Neural cell (in vitro differentiated cells): Measurements from ENCODE around the gene CIDEA. TPM values are rescaled to one million over a fixed set of nuclear protein-coding genes. Genes with fewer than 3 reads are reported as not detected.

Source experiments
- H2AFZ ChIP-seq: fragments of 200-600, 300-800 bp; sonication (generic), shearing (Covaris generic); 2 replicates; pipeline ENCODE4 v1.6.0; 2014; ENCODE audit warnings: low read depth, mild to moderate bottlenecking, antibody characterized with exemption, low read length, moderate library complexity
- H3F3A ChIP-seq: fragments of 200-600 bp; shearing (Covaris generic); 2 replicates; pipeline ENCODE4 v1.6.1; 2016; ENCODE audit warnings: mild to moderate bottlenecking, moderate library complexity, mixed read lengths, antibody characterized with exemption, low read length; ENCODE audit not compliant: insufficient read depth, poor library complexity, severe bottlenecking
- H3K27ac ChIP-seq: fragments of 200-600, 300-800 bp; sonication (generic), shearing (Covaris generic); 2 replicates; pipeline ENCODE4 v1.5.1; 2014; ENCODE audit warnings: mild to moderate bottlenecking, low read length, moderate library complexity
- H3K27me3 ChIP-seq: fragments of 300-800, 200-600 bp; sonication (generic), shearing (Covaris generic); 2 replicates; pipeline ENCODE4 v1.6.0; 2014; ENCODE audit warnings: mild to moderate bottlenecking, low read depth, low read length, moderate library complexity; ENCODE audit not compliant: insufficient read depth
- H3K36me3 ChIP-seq: fragments of 300-800, 200-600 bp; sonication (generic), shearing (Covaris generic); 2 replicates; pipeline ENCODE4 v1.5.1; 2014; ENCODE audit warnings: mild to moderate bottlenecking, antibody characterized with exemption, low read length, moderate library complexity; ENCODE audit not compliant: insufficient read depth
- H3K4me2 ChIP-seq: fragments of 300-800, 200-600 bp; sonication (generic), shearing (Covaris generic); 2 replicates; pipeline ENCODE4 v1.6.0; 2014; ENCODE audit warnings: mild to moderate bottlenecking, low read length
- H3K4me3 ChIP-seq: fragments of 300-800, 200-600 bp; sonication (generic), shearing (Covaris generic); 2 replicates; pipeline ENCODE4 v1.5.1; 2014; ENCODE audit warnings: mild to moderate bottlenecking, low read length, moderate library complexity
- H3K79me2 ChIP-seq: fragments of 200-600 bp; shearing (Covaris generic); replicated peaks from 2 replicates; pipeline ENCODE4 v1.6.0; 2014; ENCODE audit warnings: mild to moderate bottlenecking, low read length, moderate library complexity; ENCODE audit not compliant: insufficient read depth
- H3K9ac ChIP-seq: fragments of 300-800, 200-600 bp; sonication (generic), shearing (Covaris generic); 2 replicates; pipeline ENCODE4 v1.6.1; 2016; ENCODE audit warnings: mild to moderate bottlenecking, low read length, mixed read lengths
- H3K9me2 ChIP-seq: fragments of 200-600 bp; shearing (Covaris generic); 2 replicates; pipeline ENCODE4 v1.6.1; 2016; ENCODE audit warnings: mild to moderate bottlenecking, low read length, mixed read lengths; ENCODE audit not compliant: insufficient read depth
- H3K9me3 ChIP-seq: fragments of 200-600, 300-800 bp; sonication (generic), shearing (Covaris generic); 2 replicates; pipeline ENCODE4 v1.6.1; 2016; ENCODE audit warnings: mild to moderate bottlenecking, mixed run types, low read length, moderate library complexity, mixed read lengths
- H4K20me1 ChIP-seq: fragments of 200-600 bp; shearing (Covaris generic); 2 replicates; pipeline ENCODE4 v1.6.1; 2016; ENCODE audit warnings: mild to moderate bottlenecking, mixed run types; ENCODE audit not compliant: insufficient read depth
- EP300 ChIP-seq: fragments of 450-650 bp; conservative IDR thresholded peaks from 2 replicates; pipeline ENCODE4 v1.6.1; 2014; ENCODE audit warnings: antibody characterized with exemption, mild to moderate bottlenecking, moderate library complexity; ENCODE audit not compliant: poor library complexity, severe bottlenecking
- EZH2 ChIP-seq: fragments of 200-600, 300-800 bp; shearing (Covaris generic), sonication (generic); IDR thresholded peaks from 2 replicates; pipeline ENCODE4 v1.6.1; 2014; ENCODE audit warnings: antibody characterized with exemption, low read length, borderline replicate concordance, mild to moderate bottlenecking; ENCODE audit not compliant: insufficient read depth, poor library complexity, severe bottlenecking
- MXI1 ChIP-seq: fragments of 450-650 bp; conservative IDR thresholded peaks from 2 replicates; pipeline ENCODE4 v1.6.1; 2014; ENCODE audit warnings: antibody characterized with exemption, mild to moderate bottlenecking; ENCODE audit not compliant: poor library complexity, severe bottlenecking
- POLR2AphosphoS5 ChIP-seq: IDR thresholded peaks from 2 replicates; pipeline ENCODE4 v1.6.1; 2012
- RAD21 ChIP-seq: fragments of 450-650 bp; conservative IDR thresholded peaks from 2 replicates; pipeline ENCODE4 v1.6.1; 2014; ENCODE audit warnings: antibody characterized with exemption, mild to moderate bottlenecking, moderate library complexity
- SMC3 ChIP-seq: fragments of 450-650 bp; conservative IDR thresholded peaks from 2 replicates; pipeline ENCODE4 v1.6.1; 2014; ENCODE audit warnings: antibody characterized with exemption, mild to moderate bottlenecking, moderate library complexity; ENCODE audit not compliant: poor library complexity
- TAF1 ChIP-seq: IDR thresholded peaks from 2 replicates; pipeline ENCODE4 v1.6.1; 2012; ENCODE audit warnings: low read depth
- polyA plus RNA-seq: library from polyadenylated mRNA; depleted of rRNA; stranded (reverse); fragments of >200 nt; gene quantifications from 2 replicates; pipeline ENCODE4 v1.2.3, GENCODE V29; 2014
- TF ChIP-seq, protein P1 (sequence below): IDR thresholded peaks from 2 replicates; pipeline ENCODE4 v1.6.1; 2012; ENCODE audit warnings: borderline replicate concordance
- TF ChIP-seq, protein P2 (sequence below): fragments of 450-650 bp; IDR thresholded peaks from 2 replicates; pipeline ENCODE4 v1.5.1; 2014; ENCODE audit warnings: antibody characterized with exemption, mild to moderate bottlenecking, moderate library complexity; ENCODE audit not compliant: poor library complexity, severe bottlenecking

CIDEA gene
- polyA plus RNA-seq, 1 donor from 2014 or later, result not detected

DNA sequence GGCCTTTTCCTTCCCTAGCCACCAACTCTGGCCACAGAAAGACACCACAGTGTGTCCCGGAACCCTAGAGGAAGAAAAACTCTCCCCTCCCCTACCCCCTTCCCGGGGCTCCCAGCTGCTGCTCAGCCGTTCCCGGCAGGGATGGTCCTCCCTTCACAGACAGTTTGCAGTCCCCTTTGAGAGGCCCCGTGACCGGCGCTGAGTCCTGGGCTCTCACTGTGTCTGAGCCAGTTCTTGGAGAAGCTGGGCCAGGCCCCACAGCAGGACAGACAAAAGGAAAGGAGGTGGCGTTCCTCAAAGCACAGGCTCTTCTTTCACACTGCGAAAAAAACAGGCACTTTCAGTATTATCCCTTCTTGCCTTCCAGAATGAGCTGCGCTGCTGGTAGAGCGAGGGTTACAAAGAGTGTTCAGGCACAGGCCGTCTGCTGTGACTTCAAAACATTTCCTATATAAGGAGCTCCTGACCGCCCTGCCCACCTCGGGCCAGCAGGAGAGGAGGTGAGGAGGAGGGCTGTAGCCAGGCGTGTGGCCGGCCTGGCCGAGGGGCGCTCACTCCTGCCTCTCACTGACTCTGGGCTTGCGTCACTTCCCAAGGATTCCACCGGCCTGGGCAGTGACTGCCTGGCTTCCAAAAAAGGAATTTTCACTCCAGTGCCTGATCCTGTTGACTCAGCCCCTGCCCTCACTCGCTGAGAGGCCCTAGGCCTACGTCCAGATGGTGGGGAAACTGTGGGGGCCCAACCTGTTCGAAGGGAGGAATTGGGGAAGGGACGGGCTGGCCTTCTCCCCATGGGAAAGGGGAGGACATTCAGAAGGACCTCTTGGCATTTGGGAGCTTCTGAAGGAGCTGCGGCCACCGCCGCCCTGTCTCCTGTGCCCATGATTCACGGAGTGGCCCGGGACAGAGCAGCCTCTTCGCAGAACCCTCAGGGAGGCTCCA lies 24.9 kb downstream of the CIDEA start:
- Histone ChIP-seq H3K9me3 (no peaks in the 10 kb centered on the region), H3K79me2 (no peaks in the 10 kb centered on the region), H3K36me3 (no peaks in the 10 kb centered on the region), H3K27me3 (no peaks in the 10 kb centered on the region), H3K9ac (no peak overlapping the region), H3K4me2 (no peak overlapping the region), H3F3A (no peaks in the 10 kb centered on the region), H4K20me1 (no peaks in the 10 kb centered on the region), H3K27ac (no peak overlapping the region), H3K4me3 (no peak overlapping the region), H2AFZ (no peak overlapping the region), H3K9me2 (no peaks in the 10 kb centered on the region)
- no peak for TF ChIP-seq EP300

DNA sequence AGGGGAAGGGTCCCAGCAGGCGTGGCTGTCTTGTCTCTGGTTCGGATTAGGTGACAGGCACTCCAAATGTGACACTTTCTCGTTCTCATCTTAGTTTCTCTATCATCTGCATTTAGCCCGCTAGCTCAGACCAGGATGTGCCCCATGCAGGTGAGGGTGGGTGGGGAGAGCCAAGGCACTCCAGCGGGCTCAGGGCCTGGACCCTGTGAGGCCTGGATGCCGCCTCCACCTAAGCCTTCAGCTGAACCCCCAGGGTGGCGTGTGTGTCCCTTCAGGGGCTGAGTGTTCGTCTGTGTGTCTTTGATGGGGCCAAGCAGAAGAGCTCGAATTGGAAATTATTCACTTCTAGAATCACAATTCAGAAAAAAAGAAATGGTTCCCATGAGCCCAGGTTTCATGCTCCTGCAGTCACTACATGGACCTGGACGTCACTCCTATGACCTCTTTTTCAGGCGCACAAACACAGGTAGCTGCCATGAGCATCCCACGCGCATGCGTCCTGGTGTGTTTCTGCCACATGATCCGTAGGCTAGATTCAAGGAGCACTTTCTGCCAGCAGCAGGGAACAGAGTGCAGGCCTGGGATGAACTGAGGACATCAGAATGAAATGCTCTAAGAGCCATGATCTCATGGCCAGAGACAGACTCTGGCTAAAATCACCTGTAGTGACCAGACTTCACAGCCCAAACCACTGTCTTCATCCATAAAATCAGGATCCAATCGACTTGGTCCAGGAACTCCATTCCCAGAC lies 25.8 kb downstream of the CIDEA start:
- Histone ChIP-seq H3K4me3 (no peak overlapping the region), H3K79me2 (no peaks in the 10 kb centered on the region), H3K9me3 (no peaks in the 10 kb centered on the region), H2AFZ (no peak overlapping the region), H3K27ac (no peak overlapping the region), H3K9me2 (no peaks in the 10 kb centered on the region), H4K20me1 (no peaks in the 10 kb centered on the region), H3K27me3 (no peaks in the 10 kb centered on the region), H3K9ac (no peak overlapping the region), H3K4me2 (no peak overlapping the region), H3F3A (no peaks in the 10 kb centered on the region), H3K36me3 (no peaks in the 10 kb centered on the region)
- TF ChIP-seq EP300 (no peak), TAF1 (no peak), POLR2AphosphoS5 (no peak), MXI1 (no peak)
- TF ChIP-seq, protein P1, sequence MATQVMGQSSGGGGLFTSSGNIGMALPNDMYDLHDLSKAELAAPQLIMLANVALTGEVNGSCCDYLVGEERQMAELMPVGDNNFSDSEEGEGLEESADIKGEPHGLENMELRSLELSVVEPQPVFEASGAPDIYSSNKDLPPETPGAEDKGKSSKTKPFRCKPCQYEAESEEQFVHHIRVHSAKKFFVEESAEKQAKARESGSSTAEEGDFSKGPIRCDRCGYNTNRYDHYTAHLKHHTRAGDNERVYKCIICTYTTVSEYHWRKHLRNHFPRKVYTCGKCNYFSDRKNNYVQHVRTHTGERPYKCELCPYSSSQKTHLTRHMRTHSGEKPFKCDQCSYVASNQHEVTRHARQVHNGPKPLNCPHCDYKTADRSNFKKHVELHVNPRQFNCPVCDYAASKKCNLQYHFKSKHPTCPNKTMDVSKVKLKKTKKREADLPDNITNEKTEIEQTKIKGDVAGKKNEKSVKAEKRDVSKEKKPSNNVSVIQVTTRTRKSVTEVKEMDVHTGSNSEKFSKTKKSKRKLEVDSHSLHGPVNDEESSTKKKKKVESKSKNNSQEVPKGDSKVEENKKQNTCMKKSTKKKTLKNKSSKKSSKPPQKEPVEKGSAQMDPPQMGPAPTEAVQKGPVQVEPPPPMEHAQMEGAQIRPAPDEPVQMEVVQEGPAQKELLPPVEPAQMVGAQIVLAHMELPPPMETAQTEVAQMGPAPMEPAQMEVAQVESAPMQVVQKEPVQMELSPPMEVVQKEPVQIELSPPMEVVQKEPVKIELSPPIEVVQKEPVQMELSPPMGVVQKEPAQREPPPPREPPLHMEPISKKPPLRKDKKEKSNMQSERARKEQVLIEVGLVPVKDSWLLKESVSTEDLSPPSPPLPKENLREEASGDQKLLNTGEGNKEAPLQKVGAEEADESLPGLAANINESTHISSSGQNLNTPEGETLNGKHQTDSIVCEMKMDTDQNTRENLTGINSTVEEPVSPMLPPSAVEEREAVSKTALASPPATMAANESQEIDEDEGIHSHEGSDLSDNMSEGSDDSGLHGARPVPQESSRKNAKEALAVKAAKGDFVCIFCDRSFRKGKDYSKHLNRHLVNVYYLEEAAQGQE, result no peak

DNA sequence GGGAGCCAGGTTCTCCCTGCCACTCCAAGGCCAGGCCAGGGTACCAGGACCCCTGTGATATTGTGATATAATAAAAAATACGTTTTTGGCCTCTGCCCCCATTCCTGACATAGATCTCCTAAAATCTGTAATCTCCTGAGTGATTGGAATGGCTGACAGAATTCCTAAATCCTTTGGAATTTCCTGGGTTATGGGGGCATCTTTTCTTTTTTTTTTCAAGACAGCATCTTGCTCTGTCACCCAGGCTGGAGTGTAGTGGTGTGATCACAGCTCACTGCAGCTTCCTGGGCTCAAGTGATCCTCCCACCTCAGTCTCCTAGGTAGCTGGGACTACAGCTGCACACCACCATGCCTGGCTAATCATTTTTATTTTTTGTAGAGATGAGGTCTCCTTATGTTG lies 27.7 kb downstream of the CIDEA start:
- H3K9ac ChIP-seq, result no peak overlapping the region
- TF ChIP-seq TAF1 (no peak), RAD21 (no peak), MXI1 (no peak), SMC3 (no peak), POLR2AphosphoS5 (no peak), EZH2 (no peak), EP300 (no peak)
- TF ChIP-seq, protein P2, sequence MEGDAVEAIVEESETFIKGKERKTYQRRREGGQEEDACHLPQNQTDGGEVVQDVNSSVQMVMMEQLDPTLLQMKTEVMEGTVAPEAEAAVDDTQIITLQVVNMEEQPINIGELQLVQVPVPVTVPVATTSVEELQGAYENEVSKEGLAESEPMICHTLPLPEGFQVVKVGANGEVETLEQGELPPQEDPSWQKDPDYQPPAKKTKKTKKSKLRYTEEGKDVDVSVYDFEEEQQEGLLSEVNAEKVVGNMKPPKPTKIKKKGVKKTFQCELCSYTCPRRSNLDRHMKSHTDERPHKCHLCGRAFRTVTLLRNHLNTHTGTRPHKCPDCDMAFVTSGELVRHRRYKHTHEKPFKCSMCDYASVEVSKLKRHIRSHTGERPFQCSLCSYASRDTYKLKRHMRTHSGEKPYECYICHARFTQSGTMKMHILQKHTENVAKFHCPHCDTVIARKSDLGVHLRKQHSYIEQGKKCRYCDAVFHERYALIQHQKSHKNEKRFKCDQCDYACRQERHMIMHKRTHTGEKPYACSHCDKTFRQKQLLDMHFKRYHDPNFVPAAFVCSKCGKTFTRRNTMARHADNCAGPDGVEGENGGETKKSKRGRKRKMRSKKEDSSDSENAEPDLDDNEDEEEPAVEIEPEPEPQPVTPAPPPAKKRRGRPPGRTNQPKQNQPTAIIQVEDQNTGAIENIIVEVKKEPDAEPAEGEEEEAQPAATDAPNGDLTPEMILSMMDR, result no peak
- TF ChIP-seq, protein P1, result no peak

More for the DNA sequence above, 27.7 kb downstream of the CIDEA start:
- Histone ChIP-seq H3K4me3 (no peak overlapping the region), H3K79me2 (no peaks in the 10 kb centered on the region), H3F3A (no peaks in the 10 kb centered on the region), H3K36me3 (no peaks in the 10 kb centered on the region), H3K9me3 (no peaks in the 10 kb centered on the region), H3K27me3 (peaks cover 9% of the 10 kb centered on the region), H3K9me2 (no peaks in the 10 kb centered on the region), H4K20me1 (no peaks in the 10 kb centered on the region), H3K4me2 (no peak overlapping the region), H3K27ac (no peak overlapping the region), H2AFZ (no peak overlapping the region)
